Stimulated activated CD8-positive, alpha-beta memory T cell treated with anti-CD3 and anti-CD28 coated beads, Interleukin-4, amount 100 ng/mL, for 4 hours (primary cell): ENCODE data around the gene CPA3.

ENCODE experiments used
- DNase-seq, 2 donors: peaks; one replicate each; pipeline ENCODE4 v3.0.0-alpha.2; 2020; ENCODE audit warnings: low read depth in 2 of 2, low spot score in 1 of 2

CPA3 gene

GRCh38 chr3:148857316-148857715 lies 7.8 kb upstream of the CPA3 start:
- DNase-seq = no peak

DNA sequence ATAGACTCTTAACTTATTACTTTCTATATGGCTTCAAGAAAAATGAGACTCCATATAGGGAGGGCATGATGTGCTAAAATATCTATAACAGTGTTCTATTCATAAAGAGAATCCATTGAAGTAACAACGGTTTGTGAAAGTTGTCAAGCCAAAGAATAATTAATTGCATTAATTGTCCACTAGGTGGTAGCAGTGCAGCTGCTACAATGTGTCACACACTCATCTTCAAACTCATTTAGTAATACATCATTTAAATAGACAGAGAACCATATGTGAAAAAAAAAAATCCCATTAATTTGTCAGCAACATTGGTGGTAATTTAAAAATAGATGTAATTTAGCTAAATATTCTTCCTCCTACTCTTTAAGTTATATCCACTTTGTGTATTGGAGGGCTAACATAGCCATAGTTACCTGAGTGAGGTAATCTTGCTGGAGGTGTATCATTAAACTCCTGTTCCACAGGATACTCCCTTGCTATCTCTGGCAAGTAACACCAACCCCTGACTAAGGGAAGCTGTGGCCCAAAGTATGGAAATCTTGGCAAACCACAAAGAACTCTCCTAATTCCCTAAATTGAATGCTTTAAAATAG lies 3.7 kb upstream of the CPA3 start:
- no peak for DNase-seq

DNA sequence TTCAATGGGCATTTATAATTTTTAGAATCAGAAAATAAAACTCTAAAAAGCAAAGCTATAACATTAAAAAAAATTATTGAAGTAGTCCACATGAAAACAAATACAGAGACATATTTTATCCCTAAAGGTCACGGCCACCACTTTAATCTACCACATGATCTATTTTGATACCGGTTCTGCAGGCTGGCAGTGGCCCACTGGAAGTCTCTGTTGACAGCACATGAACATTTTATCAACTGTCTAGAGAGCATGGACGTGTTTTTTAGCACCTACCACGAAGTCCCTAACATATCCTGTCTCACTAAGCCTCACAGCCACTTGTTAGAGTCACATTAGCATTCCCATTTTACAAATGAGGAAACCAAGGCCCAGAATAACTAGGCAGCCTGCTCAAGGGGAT lies 1.8 kb upstream of the CPA3 start:
- DNase-seq = no peak

- DNase-seq = no peak
These were observed 1.3 kb upstream of the CPA3 start for GRCh38 chr3:148863814-148864213.

- DNase-seq = no peak
These were observed 1.2 kb downstream of the CPA3 start for GRCh38 chr3:148866261-148866660.

DNA sequence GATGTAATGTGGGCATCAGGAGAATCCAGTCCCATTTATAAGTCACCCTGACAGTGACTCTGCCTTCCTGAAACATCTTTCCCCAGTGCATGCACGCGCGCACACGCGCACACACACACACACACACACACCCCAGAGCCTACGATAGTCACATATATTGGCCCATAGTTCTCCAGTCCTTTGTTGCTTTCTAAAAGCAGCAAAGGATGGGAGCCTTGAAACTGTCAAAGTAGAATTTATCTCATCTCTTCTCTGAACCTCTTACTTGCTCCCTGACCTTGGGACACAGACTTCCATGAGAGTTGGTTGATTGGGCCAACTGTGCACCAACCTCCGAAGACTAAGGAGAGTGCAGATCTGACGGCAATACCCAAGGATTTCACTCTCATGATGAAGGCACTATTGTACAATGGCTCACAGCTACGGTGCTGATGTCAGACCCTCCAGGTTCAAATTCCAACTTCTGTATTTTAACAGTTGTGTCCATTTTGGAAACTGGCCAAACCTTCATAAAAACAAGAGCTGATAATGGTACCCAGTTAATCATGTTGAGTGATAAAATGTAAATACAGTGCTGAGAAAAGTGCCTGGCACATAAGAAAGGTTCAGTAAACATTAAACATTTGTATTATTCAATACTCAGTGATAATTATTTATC lies 8.3 kb downstream of the CPA3 start:
- DNase-seq = no peak

GRCh38 chr3:148873977-148874376 lies 8.9 kb downstream of the CPA3 start:
- no peak for DNase-seq

DNA sequence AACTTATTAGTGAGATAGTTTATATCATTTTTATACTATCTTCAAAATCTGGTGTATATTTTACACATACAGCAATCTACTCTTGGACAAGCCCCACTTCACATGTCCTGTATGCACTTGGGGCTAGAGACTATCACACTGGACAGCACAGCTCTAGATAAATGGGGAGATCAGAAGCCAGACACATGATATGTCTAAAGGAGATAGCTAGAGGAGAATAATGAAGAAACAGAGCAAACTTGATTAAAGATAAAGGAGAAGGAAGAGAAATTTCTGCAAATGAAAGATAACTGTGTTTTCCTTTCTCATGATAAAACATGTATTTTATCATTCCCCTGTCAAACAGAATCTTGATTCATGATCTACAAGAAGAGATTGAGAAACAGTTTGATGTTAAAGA lies 13.0 kb downstream of the CPA3 start:
- no peak for DNase-seq

DNA sequence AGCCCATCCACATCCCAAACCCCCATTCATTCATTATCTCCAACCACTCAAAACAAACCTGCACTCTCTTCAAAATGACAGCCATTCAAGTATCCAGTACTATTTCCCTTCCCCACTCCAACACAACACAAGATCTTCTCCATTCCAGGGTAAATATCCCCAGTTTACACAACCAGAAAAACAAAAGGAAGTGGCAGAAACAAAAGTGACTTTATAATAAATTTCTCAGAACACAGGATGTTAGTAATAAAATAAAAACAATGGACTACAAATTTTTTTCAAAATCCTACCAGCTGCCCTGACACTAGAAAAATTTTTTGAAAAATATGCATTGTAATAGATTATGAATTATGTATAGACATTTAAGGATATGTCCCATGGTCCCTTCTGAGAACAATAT lies 14.2 kb downstream of the CPA3 start:
- no peak for DNase-seq

GRCh38 chr3:148880681-148881080 lies 15.6 kb downstream of the CPA3 start:
- DNase-seq = no peak

DNA sequence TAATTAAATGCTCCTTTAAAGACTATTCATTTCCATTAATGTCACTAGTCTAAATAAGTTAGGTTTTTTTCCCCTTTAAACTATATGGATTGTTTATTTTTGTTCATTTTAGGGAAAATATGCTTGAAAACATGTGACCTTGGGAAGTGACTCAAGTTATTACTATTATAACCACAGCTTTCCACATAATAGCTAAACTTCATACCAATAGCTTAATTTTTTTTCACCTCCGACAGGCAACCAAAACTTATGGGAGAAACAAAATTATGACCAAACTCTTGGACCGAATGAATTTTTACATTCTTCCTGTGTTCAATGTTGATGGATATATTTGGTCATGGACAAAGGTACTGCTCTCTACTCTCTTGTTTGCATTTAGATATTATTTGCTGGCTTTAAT lies 16.2 kb downstream of the CPA3 start:
- no peak for DNase-seq

DNA sequence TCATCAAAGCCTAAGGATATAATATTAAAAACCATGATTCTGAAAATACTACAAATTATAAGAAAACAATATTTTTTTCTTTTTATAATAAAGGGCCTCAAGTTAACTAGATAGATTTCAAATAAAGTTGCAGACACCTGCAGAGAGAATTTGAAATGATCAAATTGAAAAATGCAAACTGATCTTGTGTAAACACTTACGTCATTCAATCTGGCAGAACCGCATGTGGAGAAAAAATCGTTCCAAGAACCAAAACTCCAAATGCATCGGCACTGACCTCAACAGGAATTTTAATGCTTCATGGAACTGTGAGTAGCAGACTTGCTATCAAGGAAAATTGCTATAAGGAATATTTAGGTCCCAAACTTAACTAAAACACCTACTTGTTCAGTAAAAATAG lies 17.2 kb downstream of the CPA3 start:
- no peak for DNase-seq

- no peak for DNase-seq
These were observed 18.1 kb downstream of the CPA3 start for GRCh38 chr3:148883163-148883562.

DNA sequence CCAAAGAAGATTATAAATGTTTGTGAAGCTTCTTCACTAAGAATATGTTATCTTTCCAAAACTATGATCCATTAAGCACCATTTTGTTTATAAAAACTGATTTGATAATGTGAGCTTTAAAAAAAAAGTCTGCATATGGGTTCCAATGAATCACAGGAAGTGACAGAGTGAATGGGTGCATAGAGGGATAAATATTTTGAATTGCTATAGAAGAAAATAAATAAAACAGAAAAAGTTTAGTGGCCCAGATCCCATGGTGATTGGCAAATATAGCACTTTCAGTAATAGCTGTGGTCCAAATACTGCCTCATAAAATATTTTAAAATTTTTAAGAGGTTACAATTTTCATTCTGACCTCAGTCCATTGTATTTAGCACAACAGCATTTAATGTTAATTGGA lies 19.2 kb downstream of the CPA3 start:
- no peak for DNase-seq

DNA sequence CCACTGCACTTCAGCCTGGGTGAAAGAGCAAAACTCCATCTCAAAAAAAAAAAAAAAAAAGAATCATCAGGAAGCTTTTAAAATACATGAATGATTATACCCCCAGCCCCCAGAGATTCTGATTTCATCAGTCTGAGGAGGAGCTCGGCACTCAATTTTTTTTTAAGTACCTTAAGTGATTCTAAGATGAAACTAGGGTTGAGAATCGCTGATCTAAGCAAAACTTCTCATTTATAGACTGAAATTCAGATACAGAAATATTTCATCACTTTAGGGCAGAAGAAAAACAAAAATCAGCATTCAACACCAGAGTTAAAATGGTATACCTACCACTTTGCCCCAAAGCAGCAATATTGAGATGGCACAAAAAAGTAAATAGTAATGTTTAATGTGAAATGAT lies 24.7 kb downstream of the CPA3 start:
- no peak for DNase-seq

GRCh38 chr3:148896062-148896461 lies 31.0 kb downstream of the CPA3 start:
- no peak for DNase-seq

GRCh38 chr3:148901987-148902791 lies 37.1 kb downstream of the CPA3 start:
- no peak for DNase-seq

GRCh38 chr3:148903022-148903442 lies 37.9 kb downstream of the CPA3 start:
- DNase-seq = no peak

- DNase-seq = no peak
These were observed 38.8 kb downstream of the CPA3 start for GRCh38 chr3:148903941-148904340.

- DNase-seq = no peak
These were observed 41.6 kb downstream of the CPA3 start for GRCh38 chr3:148906667-148907066.

DNA sequence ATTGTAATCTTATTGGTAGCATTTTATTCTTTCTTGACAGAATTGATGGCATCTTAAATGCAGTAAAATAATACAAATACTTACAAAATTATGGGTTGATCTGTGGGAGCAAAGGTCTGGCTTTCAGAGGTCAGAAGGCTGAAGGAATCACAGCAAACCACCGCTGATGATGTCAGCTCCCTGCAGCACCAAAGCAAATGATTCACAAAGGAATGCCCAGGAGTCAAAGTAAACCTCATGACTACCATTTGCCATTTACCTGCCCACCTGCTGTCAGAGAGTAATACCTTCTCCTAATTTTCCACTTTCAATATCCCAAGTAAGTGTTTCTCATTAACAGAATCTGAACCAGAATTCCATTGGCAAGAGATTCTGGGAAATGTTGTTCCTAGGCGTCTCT lies 46.1 kb downstream of the CPA3 start:
- DNase-seq = no peak

DNA sequence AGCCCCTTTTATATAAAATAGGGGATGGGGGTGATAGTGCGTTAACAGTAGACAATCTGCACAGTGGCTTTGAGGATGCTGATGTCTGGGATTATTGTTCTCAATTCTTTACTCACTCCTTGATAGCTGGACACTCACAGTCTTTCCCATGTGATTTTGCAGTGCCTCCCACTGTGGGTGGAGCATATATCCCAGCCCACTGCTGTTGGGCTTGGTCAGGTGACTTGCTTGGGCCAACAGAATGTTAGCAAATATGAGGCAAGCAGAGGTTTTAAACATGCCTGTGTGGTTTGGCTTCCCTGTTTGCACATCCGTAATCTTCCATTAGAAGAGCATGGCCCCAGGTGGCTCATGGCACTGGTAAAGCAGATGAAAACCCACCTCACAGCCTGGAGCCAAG lies 46.5 kb downstream of the CPA3 start:
- DNase-seq = no peak
